ENCODE results near the gene ZNF831.

The ZNF831 gene

GRCh38 chr20:59176812-59177211, 13.2 kb downstream of the ZNF831 start:
- no peak for TF ChIP-seq CTCF (IDR thresholded peaks at IDR 0.05; ENCODE audit: borderline replicate concordance, control extremely low read depth, extremely low read depth, insufficient read depth, missing control alignments)
- no peak for DNase-seq (ENCODE audit: low spot score)
- in situ Hi-C loops (cut with MboI; ENCODE audit: low sequenced_read_pairs, unreplicated experiment) = no loop called here

- TF ChIP-seq CTCF (IDR thresholded peaks at IDR 0.05; ENCODE audit: borderline replicate concordance, control extremely low read depth, extremely low read depth, insufficient read depth, missing control alignments) = no peak
- in situ Hi-C loops (cut with MboI; ENCODE audit: low sequenced_read_pairs, unreplicated experiment) = no loop called here
- DNase-seq (ENCODE audit: low spot score) = no peak
These were observed 13.9 kb downstream of the ZNF831 start for GRCh38 chr20:59177266-59178250.

GRCh38 chr20:59178983-59179595, 15.5 kb downstream of the ZNF831 start:
- in situ Hi-C loops (cut with MboI; ENCODE audit: low sequenced_read_pairs, unreplicated experiment) = no loop called here
- DNase-seq (ENCODE audit: low spot score) = no peak
- no peak for TF ChIP-seq CTCF (IDR thresholded peaks at IDR 0.05; ENCODE audit: borderline replicate concordance, control extremely low read depth, extremely low read depth, insufficient read depth, missing control alignments)

GRCh38 chr20:59179988-59180387, 16.4 kb downstream of the ZNF831 start:
- no peak for DNase-seq (ENCODE audit: low spot score)
- no peak for TF ChIP-seq CTCF (IDR thresholded peaks at IDR 0.05; ENCODE audit: borderline replicate concordance, control extremely low read depth, extremely low read depth, insufficient read depth, missing control alignments)
- in situ Hi-C loops (cut with MboI; ENCODE audit: low sequenced_read_pairs, unreplicated experiment) = no loop called here

- no peak for TF ChIP-seq CTCF (IDR thresholded peaks at IDR 0.05; ENCODE audit: borderline replicate concordance, control extremely low read depth, extremely low read depth, insufficient read depth, missing control alignments)
- no peak for DNase-seq (ENCODE audit: low spot score)
- in situ Hi-C loops (cut with MboI; ENCODE audit: low sequenced_read_pairs, unreplicated experiment) = no loop called here
These were observed 18.3 kb downstream of the ZNF831 start for GRCh38 chr20:59181936-59182335.

- in situ Hi-C loops (cut with MboI; ENCODE audit: low sequenced_read_pairs, unreplicated experiment) = no loop called here
- no peak for DNase-seq (ENCODE audit: low spot score)
- TF ChIP-seq CTCF (IDR thresholded peaks at IDR 0.05; ENCODE audit: borderline replicate concordance, control extremely low read depth, extremely low read depth, insufficient read depth, missing control alignments) = no peak
These were observed 18.9 kb downstream of the ZNF831 start for GRCh38 chr20:59182401-59183044.
